ENCODE results near the gene HERC5.

HERC5 gene

GRCh38 chr4:88518911-88519310 lies 62.0 kb downstream of the HERC5 start:
- Histone ChIP-seq H3K4me3 (replicated peaks; ENCODE audit: insufficient read depth, low read length) (no peak overlapping the region), H3K27ac (replicated peaks) (no peak overlapping the region), H3K27me3 (ENCODE audit: insufficient read depth, poor library complexity, severe bottlenecking) (no peaks in the 10 kb centered on the region)
- TF ChIP-seq GABPA (IDR thresholded peaks at IDR 0.05; ENCODE audit: low read depth) = no peak
- TF ChIP-seq CTCF (IDR thresholded peaks at IDR 0.05; ENCODE audit: insufficient read depth, low read length) = no peak
- TF ChIP-seq REST (IDR thresholded peaks at IDR 0.05; ENCODE audit: insufficient replicate concordance, low read depth) = no peak
- no peak for TF ChIP-seq SPI1 (IDR thresholded peaks at IDR 0.05; ENCODE audit: borderline replicate concordance, low read depth)
- no peak for TF ChIP-seq POLR2AphosphoS5 (IDR thresholded peaks at IDR 0.05; ENCODE audit: low read depth)
- DNase-seq (ENCODE audit: low read depth in 1 of 2, low spot score in 1 of 2) = no peak

GRCh38 chr4:88522702-88523324 lies 65.9 kb downstream of the HERC5 start:
- DNase-seq (ENCODE audit: low read depth in 1 of 2, low spot score in 1 of 2) = peak in 1 of 2 experiments; percentile 42
- H3K27me3 ChIP-seq (ENCODE audit: insufficient read depth, poor library complexity, severe bottlenecking) = no peaks in the 10 kb centered on the region
- peak overlapping the region; percentile 91 for H3K4me3 ChIP-seq (replicated peaks; ENCODE audit: insufficient read depth, low read length)
- TF ChIP-seq POLR2AphosphoS5 (IDR thresholded peaks at IDR 0.05; ENCODE audit: low read depth) (no peak), SPI1 (IDR thresholded peaks at IDR 0.05; ENCODE audit: borderline replicate concordance, low read depth) (no peak)
- H3K27ac ChIP-seq (replicated peaks) = peak overlapping the region; percentile 87

GRCh38 chr4:88523325-88524129 lies 66.6 kb downstream of the HERC5 start, which contains the start of gene PYURF:
Gene PYURF (minus strand): TSS chr4:88523776. CDS start chr4:88523700, 76 bp downstream.
- Histone ChIP-seq H3K4me3 (replicated peaks; ENCODE audit: insufficient read depth, low read length) (peak within 1 kb of the TSS; percentile 91), H3K27me3 (ENCODE audit: insufficient read depth, poor library complexity, severe bottlenecking) (no peaks in the 10 kb centered on the region), H3K27ac (replicated peaks) (peak within 1 kb of the TSS; percentile 87)
- TF ChIP-seq POLR2AphosphoS5 (IDR thresholded peaks at IDR 0.05; ENCODE audit: low read depth) (peak; percentile 95), REST (IDR thresholded peaks at IDR 0.05; ENCODE audit: insufficient replicate concordance, low read depth) (no peak), SPI1 (IDR thresholded peaks at IDR 0.05; ENCODE audit: borderline replicate concordance, low read depth) (no peak), GABPA (IDR thresholded peaks at IDR 0.05; ENCODE audit: low read depth) (peak; percentile 75), CTCF (IDR thresholded peaks at IDR 0.05; ENCODE audit: insufficient read depth, low read length) (no peak)
- peak; percentile 75 to 93 for DNase-seq (ENCODE audit: low read depth in 1 of 2, low spot score in 1 of 2)

- Histone ChIP-seq H3K4me3 (replicated peaks; ENCODE audit: insufficient read depth, low read length) (peak overlapping the region; percentile 91), H3K27me3 (ENCODE audit: insufficient read depth, poor library complexity, severe bottlenecking) (no peaks in the 10 kb centered on the region), H3K27ac (replicated peaks) (peak overlapping the region; percentile 87)
- TF ChIP-seq GABPA (IDR thresholded peaks at IDR 0.05; ENCODE audit: low read depth) (no peak), REST (IDR thresholded peaks at IDR 0.05; ENCODE audit: insufficient replicate concordance, low read depth) (no peak), CTCF (IDR thresholded peaks at IDR 0.05; ENCODE audit: insufficient read depth, low read length) (no peak)
- peak in 1 of 2 experiments; percentile 16 for DNase-seq (ENCODE audit: low read depth in 1 of 2, low spot score in 1 of 2)
Measured at GRCh38 chr4:88524171-88524570, 67.3 kb downstream of the HERC5 start.
